HG03097 (cell line): ENCODE measurements around the gene SLC39A11.
A peak's percentile ranks its signal among the peaks of the same experiment; 100 is the strongest.

ENCODE experiments used
- ATAC-seq: cut with Tn5 transposase; IDR thresholded peaks from one replicate; pipeline ENCODE4 v1.9.1; 2021; ENCODE audit not compliant: unreplicated experiment, low FRiP score

The SLC39A11 gene

GRCh38 chr17:72614871-72615626, 477.4 kb downstream of the SLC39A11 start:
- ATAC-seq = peak; percentile 35

GRCh38 chr17:72614476-72614870, 478.0 kb downstream of the SLC39A11 start:
- ATAC-seq = no peak

DNA sequence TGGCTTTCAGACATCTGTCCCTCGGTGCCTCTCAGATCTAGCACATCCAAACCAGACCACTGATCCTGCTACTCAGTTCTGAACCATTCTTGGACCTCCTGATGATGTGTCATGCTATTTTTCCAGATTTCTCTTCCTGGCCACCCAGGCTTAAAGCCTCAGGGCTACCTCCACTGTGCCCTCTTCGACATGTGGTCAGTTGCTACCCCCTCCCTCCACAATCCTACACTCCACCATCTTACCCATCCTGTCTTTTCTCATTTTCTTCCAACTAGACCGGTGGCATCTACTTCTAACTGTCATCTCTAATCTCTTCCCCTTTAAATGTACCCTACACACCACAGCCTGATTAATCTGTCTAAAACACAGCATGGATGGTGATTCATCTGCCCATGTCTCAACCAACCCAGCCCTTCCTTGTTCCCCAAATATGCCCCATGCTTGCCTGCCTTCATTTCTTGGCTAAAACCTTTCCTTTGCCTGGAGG, 478.6 kb downstream of the SLC39A11 start:
- ATAC-seq = no peak

DNA sequence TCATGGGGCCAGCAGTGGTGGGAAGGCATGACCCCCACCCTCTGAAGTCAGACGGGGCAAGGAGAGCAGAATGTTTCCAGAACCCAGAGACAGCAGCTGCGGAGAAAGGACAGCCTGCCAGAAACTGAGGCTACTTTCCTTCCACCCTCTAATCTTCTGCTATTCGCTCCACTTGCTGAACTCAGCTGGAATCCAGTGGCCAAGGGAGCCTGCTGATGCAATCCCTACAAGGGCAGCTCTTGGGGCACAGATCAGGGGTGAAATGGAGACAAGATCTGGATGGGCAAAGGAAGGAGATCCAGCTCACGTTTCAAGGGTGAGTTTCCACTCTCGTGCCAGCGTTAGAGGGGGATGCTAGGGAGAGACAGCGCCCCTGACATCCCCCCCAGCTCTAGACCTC, 479.1 kb downstream of the SLC39A11 start:
- no peak for ATAC-seq

GRCh38 chr17:72611172-72611571, 481.3 kb downstream of the SLC39A11 start:
- ATAC-seq = no peak

DNA sequence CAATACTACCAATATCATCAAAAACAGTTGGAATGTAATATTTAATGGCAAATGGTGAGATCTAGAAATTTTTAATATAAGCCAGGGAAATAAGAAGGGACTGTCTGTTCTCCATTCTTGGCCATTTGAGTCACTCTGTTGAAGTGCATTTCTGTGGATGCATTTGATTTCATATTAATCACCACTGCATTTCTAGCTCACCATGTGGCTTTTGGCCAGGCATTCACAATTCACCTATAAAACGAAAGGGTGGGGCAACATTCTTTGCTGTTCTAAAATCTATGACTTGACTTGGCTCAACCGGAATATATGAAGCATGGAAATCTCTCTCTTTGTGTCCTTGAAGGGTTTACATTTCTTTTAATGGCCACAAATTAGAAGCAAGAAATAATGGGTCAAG, 483.0 kb downstream of the SLC39A11 start:
- no peak for ATAC-seq

- no peak for ATAC-seq
Observed at GRCh38 chr17:72608436-72608835, 484.1 kb downstream of the SLC39A11 start.

GRCh38 chr17:72606656-72607055, 485.8 kb downstream of the SLC39A11 start:
- ATAC-seq = no peak

DNA sequence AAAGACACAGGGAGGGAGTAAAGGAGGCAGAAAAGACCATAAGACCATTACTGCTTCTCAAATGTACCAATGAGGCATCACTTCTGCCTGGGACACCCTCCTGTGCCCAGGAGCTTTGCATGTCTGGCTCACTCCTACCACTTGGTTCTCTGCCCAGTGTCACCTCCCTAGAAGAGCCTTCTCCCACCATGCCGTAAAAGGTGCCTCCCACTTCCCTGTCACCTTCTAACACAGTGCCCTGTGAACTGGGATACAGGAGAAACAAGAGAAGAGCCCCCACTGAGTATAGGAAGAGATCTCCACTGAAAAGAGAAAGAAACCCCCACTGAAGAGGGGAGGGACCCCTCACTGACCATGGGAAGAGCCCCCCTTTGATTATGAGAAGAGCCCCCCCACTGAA, 486.9 kb downstream of the SLC39A11 start:
- no peak for ATAC-seq

GRCh38 chr17:72604518-72604917, 488.0 kb downstream of the SLC39A11 start:
- ATAC-seq = no peak

DNA sequence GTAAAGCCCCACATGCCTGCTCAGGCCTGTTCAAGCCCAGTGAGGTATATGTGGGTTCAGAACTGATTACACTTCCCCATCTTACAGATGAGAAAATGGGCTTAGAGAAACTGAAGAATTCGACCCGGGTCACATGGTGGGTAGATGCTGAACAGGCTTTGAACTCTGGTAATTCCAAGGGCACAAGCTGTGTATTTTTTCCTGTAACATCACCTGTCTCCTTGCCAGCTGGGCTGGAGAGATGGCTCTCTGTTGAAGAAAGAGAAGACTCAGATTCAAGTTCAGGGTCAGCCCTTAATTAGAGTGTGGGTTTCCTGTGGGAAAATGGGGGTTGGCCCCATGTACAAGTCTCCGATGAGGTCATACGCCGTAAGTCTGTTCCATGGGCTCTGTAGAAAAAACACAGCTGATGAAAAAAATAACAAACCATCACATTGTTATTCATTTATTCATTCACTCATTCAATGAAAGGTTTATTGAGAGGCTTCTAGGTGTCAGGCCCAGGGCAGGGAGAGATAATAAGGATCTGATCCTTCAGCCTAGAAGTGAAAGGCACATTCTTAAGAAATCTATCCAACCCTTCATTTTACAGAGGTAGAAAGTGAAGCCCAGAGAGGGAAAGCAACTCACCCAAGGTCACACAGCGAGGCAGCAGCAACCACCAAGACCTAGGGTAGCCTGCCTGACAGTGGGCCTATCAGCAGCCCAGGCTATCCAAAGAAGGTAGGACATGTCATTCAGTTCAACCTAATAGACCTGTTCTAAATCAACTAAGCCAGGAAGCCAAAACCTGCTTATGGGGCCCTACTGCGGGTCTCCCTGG, 488.9 kb downstream of the SLC39A11 start:
- no peak for ATAC-seq

GRCh38 chr17:72602517-72603419, 489.7 kb downstream of the SLC39A11 start:
- no peak for ATAC-seq

GRCh38 chr17:72600934-72601333, 491.6 kb downstream of the SLC39A11 start:
- no peak for ATAC-seq

- ATAC-seq = no peak
Observed at GRCh38 chr17:72599891-72600290, 492.6 kb downstream of the SLC39A11 start.

DNA sequence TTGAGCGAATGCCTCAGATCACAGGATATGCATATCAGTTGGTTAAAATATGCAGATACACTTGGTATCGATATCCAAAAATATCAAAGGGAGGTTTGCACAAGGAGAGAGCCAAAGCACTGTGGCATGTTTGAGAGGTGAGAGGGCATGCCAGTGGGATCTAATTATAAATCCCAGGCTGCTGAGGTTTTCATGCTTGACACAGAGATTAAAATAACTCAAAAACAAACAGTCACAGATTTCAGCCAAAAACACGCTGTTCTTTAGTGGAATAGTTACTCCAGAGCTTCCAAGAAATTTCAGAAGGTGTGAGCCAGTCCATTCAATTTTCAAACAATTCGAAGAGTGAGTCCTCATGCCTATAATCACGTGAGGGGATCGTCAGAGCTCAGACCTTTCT, 493.8 kb downstream of the SLC39A11 start:
- no peak for ATAC-seq

DNA sequence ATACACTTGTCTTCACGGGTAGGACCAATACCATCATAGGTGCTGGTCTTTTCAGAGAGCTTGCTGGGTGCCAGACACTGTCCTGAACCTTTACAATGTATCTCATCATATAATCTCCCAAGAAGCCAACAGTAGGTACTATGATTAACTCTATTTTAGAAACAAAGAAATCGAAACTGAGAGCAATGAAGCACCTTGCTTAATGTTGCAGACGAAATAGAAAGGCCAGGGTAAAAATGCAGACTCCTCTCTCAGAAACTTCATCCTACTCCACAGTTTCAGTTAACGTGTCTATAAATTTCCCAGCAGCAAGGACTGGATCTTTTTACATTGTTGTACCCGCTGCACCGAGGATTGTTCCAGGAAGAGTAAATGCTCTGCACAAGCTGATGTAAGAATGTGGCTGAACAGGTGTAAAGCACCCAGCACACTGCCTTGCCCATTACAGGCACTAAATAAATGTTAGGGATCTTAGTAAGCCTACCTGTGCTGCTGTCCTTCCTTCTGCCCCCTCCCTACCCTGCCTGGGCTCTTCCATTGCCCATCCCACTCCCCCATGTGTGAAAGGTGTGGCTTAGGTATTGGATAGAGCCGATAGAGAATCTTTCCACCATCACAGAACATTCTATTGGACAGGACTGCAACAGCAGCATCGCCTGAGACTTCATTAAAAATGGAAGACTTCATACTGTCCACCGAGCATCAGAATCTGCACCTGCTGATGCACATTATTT, 495.0 kb downstream of the SLC39A11 start:
- no peak for ATAC-seq
